H9 (cell line): ENCODE results near the gene RNF130. TPM values are rescaled to one million over a fixed set of nuclear protein-coding genes. Genes with fewer than 3 reads are reported as not detected.

Experiments
- DNase-seq: peaks from one replicate; pipeline ENCODE4 v3.0.0-alpha.2; 2017
- H2AFZ ChIP-seq: one replicate; pipeline ENCODE4 v1.6.1; 2013; ENCODE audit warnings: mild to moderate bottlenecking, low read length, control low read depth, moderate library complexity
- H2AK5ac ChIP-seq: 2 replicates; pipeline ENCODE4 v1.6.1; 2013; ENCODE audit warnings: low read length, control low read depth, mixed read lengths; ENCODE audit not compliant: insufficient read length
- H2BK120ac ChIP-seq: one replicate; pipeline ENCODE4 v1.6.1; 2013; ENCODE audit warnings: low read depth, mild to moderate bottlenecking, low read length, control low read depth, inconsistent platforms; ENCODE audit not compliant: poor library complexity, severe bottlenecking
- H2BK12ac ChIP-seq: 2 replicates; pipeline ENCODE4 v1.6.1; 2013; ENCODE audit warnings: low read length, control low read depth, mixed read lengths, low read depth; ENCODE audit not compliant: insufficient read length
- H2BK15ac ChIP-seq: 2 replicates; pipeline ENCODE4 v1.6.1; 2013; ENCODE audit warnings: low read depth, low read length, control low read depth
- H2BK20ac ChIP-seq: one replicate; pipeline ENCODE4 v1.6.1; 2013; ENCODE audit warnings: low read depth, mild to moderate bottlenecking, low read length, control low read depth, inconsistent platforms; ENCODE audit not compliant: poor library complexity, severe bottlenecking
- H2BK5ac ChIP-seq: 2 replicates; pipeline ENCODE4 v1.6.1; 2013; ENCODE audit warnings: low read length, control low read depth, mixed read lengths; ENCODE audit not compliant: insufficient read length
- H3K14ac ChIP-seq: 2 replicates; pipeline ENCODE4 v1.6.1; 2013; ENCODE audit warnings: low read length, control low read depth; ENCODE audit not compliant: insufficient read depth
- H3K18ac ChIP-seq: 2 replicates; pipeline ENCODE4 v1.6.1; 2013; ENCODE audit warnings: low read depth, mild to moderate bottlenecking, mixed read lengths, low read length, control low read depth; ENCODE audit not compliant: insufficient read length
- H3K23ac ChIP-seq: 2 replicates; pipeline ENCODE4 v1.6.1; 2013; ENCODE audit warnings: low read length, control low read depth, mixed read lengths, low read depth; ENCODE audit not compliant: insufficient read length
- H3K23me2 ChIP-seq: 2 replicates; pipeline ENCODE4 v1.6.1; 2013; ENCODE audit warnings: low read depth, mild to moderate bottlenecking, mixed read lengths, low read length, control low read depth; ENCODE audit not compliant: insufficient read length, poor library complexity, severe bottlenecking
- H3K27ac ChIP-seq: 2 replicates; pipeline ENCODE4 v1.5.1; 2013; ENCODE audit warnings: low read length, control low read depth, mixed read lengths, low read depth; ENCODE audit not compliant: insufficient read length
- H3K27me3 ChIP-seq: 2 replicates; pipeline ENCODE4 v1.6.1; 2013; ENCODE audit warnings: low read length, control low read depth, inconsistent platforms; ENCODE audit not compliant: insufficient read depth
- H3K4ac ChIP-seq: 2 replicates; pipeline ENCODE4 v1.6.1; 2013; ENCODE audit warnings: low read depth, mild to moderate bottlenecking, control low read depth, inconsistent platforms, low read length, moderate library complexity
- H3K4me1 ChIP-seq: 2 replicates; pipeline ENCODE4 v1.6.1; 2013; ENCODE audit warnings: low read length, control low read depth, inconsistent platforms; ENCODE audit not compliant: insufficient read depth
- H3K4me2 ChIP-seq: 2 replicates; pipeline ENCODE4 v1.6.1; 2013; ENCODE audit warnings: low read length, control low read depth, mixed read lengths; ENCODE audit not compliant: insufficient read length, insufficient read depth
- H3K56ac ChIP-seq: 2 replicates; pipeline ENCODE4 v1.6.1; 2013; ENCODE audit warnings: low read depth, mild to moderate bottlenecking, mixed read lengths, low read length, control low read depth; ENCODE audit not compliant: insufficient read length
- H3K79me1 ChIP-seq: 2 replicates; pipeline ENCODE4 v1.6.1; 2013; ENCODE audit warnings: low read depth, mild to moderate bottlenecking, moderate library complexity, low read length, control low read depth, inconsistent platforms; ENCODE audit not compliant: insufficient read depth, poor library complexity, severe bottlenecking
- H3K79me2 ChIP-seq: 2 replicates; pipeline ENCODE4 v1.6.1; 2013; ENCODE audit warnings: low read length, control low read depth, inconsistent platforms; ENCODE audit not compliant: insufficient read depth
- H3K9ac ChIP-seq: 2 replicates; pipeline ENCODE4 v1.6.1; 2013; ENCODE audit warnings: low read length, control low read depth, mixed read lengths; ENCODE audit not compliant: insufficient read length; ENCODE audit errors: extremely low read depth
- H3K9me3 ChIP-seq: one replicate; pipeline ENCODE4 v1.6.1; 2013; ENCODE audit warnings: low read depth, low read length, inconsistent platforms; ENCODE audit not compliant: control insufficient read depth
- H3T11ph ChIP-seq: one replicate; pipeline ENCODE4 v1.6.1; 2013; ENCODE audit warnings: mild to moderate bottlenecking, low read length, control low read depth, inconsistent platforms
- H4K20me1 ChIP-seq: one replicate; pipeline ENCODE4 v1.6.1; 2013; ENCODE audit not compliant: control insufficient read depth, insufficient read length, insufficient read depth
- H4K5ac ChIP-seq: 2 replicates; pipeline ENCODE4 v1.6.1; 2013; ENCODE audit warnings: low read depth, mild to moderate bottlenecking, mixed read lengths, low read length, control low read depth; ENCODE audit not compliant: insufficient read length
- H4K8ac ChIP-seq: replicated peaks from 2 replicates; pipeline ENCODE4 v1.6.1; 2013; ENCODE audit warnings: low read length, control low read depth, mixed read lengths, low read depth; ENCODE audit not compliant: insufficient read length
- H4K91ac ChIP-seq: 2 replicates; pipeline ENCODE4 v1.6.1; 2013; ENCODE audit warnings: low read depth, mild to moderate bottlenecking, moderate library complexity, mixed read lengths, low read length, control low read depth; ENCODE audit not compliant: insufficient read length
- H3K27ac Mint-ChIP-seq, 3 experiments: 2 replicates in 2 of 3; 3 replicates in 1 of 3; pipeline ENCODE4 v1.8.0; 2020 to 2021; ENCODE audit warnings: mixed read lengths in 3 of 3, mild to moderate bottlenecking in 1 of 3, moderate library complexity in 1 of 3
- H3K27me3 Mint-ChIP-seq: 2 replicates; pipeline ENCODE4 v1.8.0; 2021; ENCODE audit warnings: low read depth, mild to moderate bottlenecking, moderate library complexity, mixed read lengths
- H3K36me3 Mint-ChIP-seq, 3 experiments: 2 replicates in 2 of 3; 3 replicates in 1 of 3; pipeline ENCODE4 v1.8.0; 2020 to 2021; ENCODE audit warnings: low read depth in 3 of 3, mixed read lengths in 3 of 3; ENCODE audit not compliant: insufficient read depth in 1 of 3
- H3K4me1 Mint-ChIP-seq, 2 experiments: 2 replicates each; pipeline ENCODE4 v1.8.0; 2020; ENCODE audit warnings: mixed read lengths in 2 of 2
- H3K4me3 Mint-ChIP-seq, 2 experiments: 2 replicates in 1 of 2; 3 replicates in 1 of 2; pipeline ENCODE4 v1.8.0; 2020 to 2021; ENCODE audit warnings: mild to moderate bottlenecking in 2 of 2, mixed read lengths in 2 of 2, moderate library complexity in 1 of 2
- H3K9me3 Mint-ChIP-seq, 2 experiments: 2 replicates in 1 of 2; 3 replicates in 1 of 2; pipeline ENCODE4 v1.8.0; 2020; ENCODE audit warnings: mild to moderate bottlenecking in 2 of 2, mixed read lengths in 2 of 2, moderate library complexity in 1 of 2
- WGBS: extraction: QIAGEN DNeasy Blood & Tissue Kit; methylation state at CpG from one replicate; pipeline ENCODE4 v1.1.7; 2013; ENCODE audit warnings: missing lambda C conversion rate, low lambda C conversion rate, mixed read lengths; ENCODE audit not compliant: insufficient read length; ENCODE audit errors: extremely low coverage; 5-methylcytosine and 5-hydroxymethylcytosine counted together
- total RNA-seq: library from RNA; stranded (reverse); gene quantifications from 2 replicates; pipeline ENCODE4 v1.2.1, GENCODE V29; 2021
- TF ChIP-seq, protein P1 (sequence below): fragments of 200-600 bp; sonication (generic); conservative IDR thresholded peaks from 3 replicates; pipeline ENCODE4 v1.8.0; 2021; ENCODE audit warnings: antibody characterized with exemption, mild to moderate bottlenecking

The RNF130 gene
- total RNA-seq, 1 experiment from 2014 or later, result 80.0 TPM

DNA sequence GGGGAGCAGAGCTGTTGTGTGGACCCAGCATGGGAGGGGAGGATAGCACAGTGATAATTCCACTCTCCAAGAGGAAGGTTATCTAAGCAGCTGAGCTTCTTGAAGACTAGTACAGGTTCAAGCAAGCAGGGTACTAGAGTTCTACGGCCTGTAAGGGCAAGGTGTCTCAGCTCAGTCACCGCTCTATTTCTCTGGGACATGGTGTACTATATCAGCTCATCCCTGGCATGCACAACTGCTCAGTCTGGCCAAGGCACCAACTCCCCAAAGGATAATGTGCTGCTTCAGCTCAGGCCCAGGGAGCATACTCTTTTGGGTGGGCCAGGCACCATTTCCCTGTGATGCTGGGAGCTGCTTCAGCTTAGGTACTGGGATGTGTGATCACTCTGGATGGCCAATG is 69.8 kb downstream of the RNF130 start:
- TF ChIP-seq, protein P1, sequence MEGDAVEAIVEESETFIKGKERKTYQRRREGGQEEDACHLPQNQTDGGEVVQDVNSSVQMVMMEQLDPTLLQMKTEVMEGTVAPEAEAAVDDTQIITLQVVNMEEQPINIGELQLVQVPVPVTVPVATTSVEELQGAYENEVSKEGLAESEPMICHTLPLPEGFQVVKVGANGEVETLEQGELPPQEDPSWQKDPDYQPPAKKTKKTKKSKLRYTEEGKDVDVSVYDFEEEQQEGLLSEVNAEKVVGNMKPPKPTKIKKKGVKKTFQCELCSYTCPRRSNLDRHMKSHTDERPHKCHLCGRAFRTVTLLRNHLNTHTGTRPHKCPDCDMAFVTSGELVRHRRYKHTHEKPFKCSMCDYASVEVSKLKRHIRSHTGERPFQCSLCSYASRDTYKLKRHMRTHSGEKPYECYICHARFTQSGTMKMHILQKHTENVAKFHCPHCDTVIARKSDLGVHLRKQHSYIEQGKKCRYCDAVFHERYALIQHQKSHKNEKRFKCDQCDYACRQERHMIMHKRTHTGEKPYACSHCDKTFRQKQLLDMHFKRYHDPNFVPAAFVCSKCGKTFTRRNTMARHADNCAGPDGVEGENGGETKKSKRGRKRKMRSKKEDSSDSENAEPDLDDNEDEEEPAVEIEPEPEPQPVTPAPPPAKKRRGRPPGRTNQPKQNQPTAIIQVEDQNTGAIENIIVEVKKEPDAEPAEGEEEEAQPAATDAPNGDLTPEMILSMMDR, result no peak
- no peak overlapping the region for H4K8ac ChIP-seq
- H3K27me3 Mint-ChIP-seq, result no peaks in the 10 kb centered on the region
- H3T11ph ChIP-seq, result no peak overlapping the region
- H3K14ac ChIP-seq, result no peak overlapping the region
- no peak overlapping the region for H2BK15ac ChIP-seq
- H3K9me3 Mint-ChIP-seq, result peaks cover 13 to 21% of the 10 kb centered on the region in 2 experiments
- no peak overlapping the region for H3K27ac Mint-ChIP-seq
- H2BK120ac ChIP-seq, result no peak overlapping the region
- H3K4me1 ChIP-seq, result no peaks in the 10 kb centered on the region
- H2BK12ac ChIP-seq, result no peak overlapping the region
- H3K9ac ChIP-seq, result no peak overlapping the region
- H2BK20ac ChIP-seq, result no peak overlapping the region
- H3K23ac ChIP-seq, result no peak overlapping the region
- H3K23me2 ChIP-seq, result no peaks in the 10 kb centered on the region
- H3K18ac ChIP-seq, result no peak overlapping the region
- H3K27ac ChIP-seq, result no peak overlapping the region
- no peaks in the 10 kb centered on the region for H3K79me1 ChIP-seq
- no CpG with 5 or more reads among the region's 2 CpGs for WGBS
- no peak overlapping the region for H3K4ac ChIP-seq
- H3K56ac ChIP-seq, result no peak overlapping the region
- peaks cover 0 to 3% of the 10 kb centered on the region in 2 experiments; a peak in 1 of 4 replicates for H3K4me1 Mint-ChIP-seq
- H4K91ac ChIP-seq, result no peak overlapping the region
- H4K20me1 ChIP-seq, result no peaks in the 10 kb centered on the region
- H3K4me3 Mint-ChIP-seq, result no peak overlapping the region
- H4K5ac ChIP-seq, result no peak overlapping the region
- peaks cover 19 to 55% (median 29%) of the 10 kb centered on the region in 3 experiments for H3K36me3 Mint-ChIP-seq
- no peaks in the 10 kb centered on the region for H3K27me3 ChIP-seq
- H2AK5ac ChIP-seq, result no peak overlapping the region
- H2AFZ ChIP-seq, result no peak overlapping the region
- no peaks in the 10 kb centered on the region for H3K79me2 ChIP-seq
- DNase-seq, result no peak
- H3K9me3 ChIP-seq, result no peaks in the 10 kb centered on the region
- H2BK5ac ChIP-seq, result no peak overlapping the region
- H3K4me2 ChIP-seq, result no peak overlapping the region
